OCI-LY1 (cell line): ENCODE data around the gene SLC12A7.

Experiments used
- EZH2 ChIP-seq: fragments of 200-600 bp; sonication (generic), shearing (Covaris generic); IDR thresholded peaks from 2 replicates; pipeline ENCODE4 v1.8.0; 2017; ENCODE audit warnings: borderline replicate concordance, mixed run types, mild to moderate bottlenecking, antibody characterized with exemption, low read length, moderate library complexity, mixed read lengths
- TF ChIP-seq, protein P1 (sequence below): fragments of 200-600 bp; sonication (generic), shearing (Covaris generic); IDR thresholded peaks from 2 replicates; pipeline ENCODE4 v1.5.1; 2017; ENCODE audit warnings: mild to moderate bottlenecking, antibody characterized with exemption, low read length, moderate library complexity, mixed read lengths

DNA sequence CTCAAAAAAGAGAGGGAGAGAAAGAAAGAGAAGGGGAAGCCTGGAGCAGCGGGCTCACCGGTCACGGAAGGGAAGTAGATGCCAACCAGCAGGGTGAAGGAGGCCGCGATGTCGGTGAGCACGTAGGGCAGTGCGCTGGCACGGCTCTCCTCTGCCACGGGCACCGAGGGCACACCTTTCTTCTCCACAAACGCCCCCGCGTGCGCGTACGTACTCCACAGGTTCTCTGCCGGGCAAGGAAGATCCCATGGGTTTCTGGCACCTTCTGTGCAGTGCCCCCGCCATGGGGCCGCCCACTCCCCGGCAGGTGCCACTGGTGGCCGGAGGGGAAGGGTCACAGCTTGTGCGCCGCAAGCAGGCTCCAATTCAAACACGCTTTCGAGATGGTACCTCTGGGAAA is 30.3 kb downstream of the SLC12A7 start:
- TF ChIP-seq, protein P1, sequence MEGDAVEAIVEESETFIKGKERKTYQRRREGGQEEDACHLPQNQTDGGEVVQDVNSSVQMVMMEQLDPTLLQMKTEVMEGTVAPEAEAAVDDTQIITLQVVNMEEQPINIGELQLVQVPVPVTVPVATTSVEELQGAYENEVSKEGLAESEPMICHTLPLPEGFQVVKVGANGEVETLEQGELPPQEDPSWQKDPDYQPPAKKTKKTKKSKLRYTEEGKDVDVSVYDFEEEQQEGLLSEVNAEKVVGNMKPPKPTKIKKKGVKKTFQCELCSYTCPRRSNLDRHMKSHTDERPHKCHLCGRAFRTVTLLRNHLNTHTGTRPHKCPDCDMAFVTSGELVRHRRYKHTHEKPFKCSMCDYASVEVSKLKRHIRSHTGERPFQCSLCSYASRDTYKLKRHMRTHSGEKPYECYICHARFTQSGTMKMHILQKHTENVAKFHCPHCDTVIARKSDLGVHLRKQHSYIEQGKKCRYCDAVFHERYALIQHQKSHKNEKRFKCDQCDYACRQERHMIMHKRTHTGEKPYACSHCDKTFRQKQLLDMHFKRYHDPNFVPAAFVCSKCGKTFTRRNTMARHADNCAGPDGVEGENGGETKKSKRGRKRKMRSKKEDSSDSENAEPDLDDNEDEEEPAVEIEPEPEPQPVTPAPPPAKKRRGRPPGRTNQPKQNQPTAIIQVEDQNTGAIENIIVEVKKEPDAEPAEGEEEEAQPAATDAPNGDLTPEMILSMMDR = no peak
- TF ChIP-seq EZH2 = no peak
